BLaER1 (cell line): ENCODE results near the gene IFIT2.

Experiments
- H3K27ac ChIP-seq: shearing (Covaris generic); formaldehyde crosslinking; 2 replicates; pipeline ENCODE4 v1.8.1; 2022
- H3K27me3 ChIP-seq: shearing (Covaris generic); formaldehyde crosslinking; 2 replicates; pipeline ENCODE4 v1.8.1; 2022
- H3K36me3 ChIP-seq: shearing (Covaris generic); formaldehyde crosslinking; 2 replicates; pipeline ENCODE4 v1.8.1; 2022
- H3K4me1 ChIP-seq: shearing (Covaris generic); formaldehyde crosslinking; 2 replicates; pipeline ENCODE4 v1.8.1; 2022
- H3K4me2 ChIP-seq: shearing (Covaris generic); formaldehyde crosslinking; 2 replicates; pipeline ENCODE4 v1.8.1; 2022
- H3K4me3 ChIP-seq: shearing (Covaris generic); formaldehyde crosslinking; 2 replicates; pipeline ENCODE4 v1.8.1; 2022
- H3K9ac ChIP-seq: shearing (Covaris generic); formaldehyde crosslinking; 2 replicates; pipeline ENCODE4 v1.8.1; 2022
- H3K9me3 ChIP-seq: shearing (Covaris generic); formaldehyde crosslinking; 2 replicates; pipeline ENCODE4 v1.8.1; 2022
- H4K20me1 ChIP-seq: shearing (Covaris generic); formaldehyde crosslinking; 2 replicates; pipeline ENCODE4 v1.8.1; 2022
- Cebpa-rat ChIP-seq: shearing (Covaris generic); IDR thresholded peaks from 2 replicates; pipeline ENCODE4 v1.8.1; 2022

IFIT2 gene

GRCh38 chr10:89263531-89263930, 38.3 kb upstream of the IFIT2 start:
- no peak for TF ChIP-seq Cebpa-rat
- no peak overlapping the region for H3K27ac ChIP-seq

GRCh38 chr10:89266721-89267453, 35.0 kb upstream of the IFIT2 start:
- no peak overlapping the region for H3K4me2 ChIP-seq
- H3K27ac ChIP-seq, result no peak overlapping the region

More at GRCh38 chr10:89263531-89263930, 38.3 kb upstream of the IFIT2 start:
- Histone ChIP-seq H3K4me2 (no peak overlapping the region), H3K9me3 (peaks cover 17% of the 10 kb centered on the region), H3K9ac (no peak overlapping the region), H3K4me1 (no peaks in the 10 kb centered on the region), H3K36me3 (no peaks in the 10 kb centered on the region), H4K20me1 (no peaks in the 10 kb centered on the region), H3K27me3 (no peaks in the 10 kb centered on the region), H3K4me3 (no peak overlapping the region)

DNA sequence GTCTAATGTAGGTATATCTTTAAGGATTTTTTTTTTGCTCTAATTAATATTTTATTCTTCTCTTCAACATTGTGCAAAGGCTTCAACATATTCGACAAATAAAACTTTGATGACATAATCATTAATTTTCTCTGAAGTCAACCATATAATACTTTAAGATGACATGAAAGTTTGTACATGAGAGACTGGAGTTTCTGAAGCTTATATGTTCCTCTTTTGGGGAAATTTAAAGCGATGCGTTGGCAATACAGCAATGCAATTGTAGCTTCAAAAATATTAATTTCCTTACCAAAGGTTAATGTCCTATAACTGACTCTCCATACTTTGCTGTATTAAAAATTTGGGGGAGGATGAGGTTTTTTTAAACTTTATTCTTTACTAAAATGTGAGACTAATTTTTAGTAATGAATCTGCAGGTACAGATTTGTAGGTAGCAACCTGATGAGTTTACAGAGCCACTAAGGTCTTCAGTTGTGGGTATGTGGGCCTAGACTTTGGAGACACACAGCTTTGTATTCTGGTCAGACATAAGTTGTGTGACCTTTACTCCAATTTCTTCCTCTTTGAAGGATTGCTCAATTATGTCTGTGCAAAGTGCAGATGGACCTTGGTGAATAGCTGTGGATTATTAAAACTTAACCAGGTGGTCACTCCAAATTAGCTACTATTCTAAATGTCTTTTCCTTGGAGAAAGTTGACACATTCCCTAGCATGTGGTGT, 32.3 kb upstream of the IFIT2 start:
- Histone ChIP-seq H3K4me3 (no peak overlapping the region), H3K36me3 (no peaks in the 10 kb centered on the region), H3K27me3 (no peaks in the 10 kb centered on the region), H3K9ac (no peak overlapping the region), H3K4me2 (no peak overlapping the region), H3K9me3 (peaks cover 5% of the 10 kb centered on the region), H3K4me1 (no peaks in the 10 kb centered on the region), H4K20me1 (no peaks in the 10 kb centered on the region), H3K27ac (no peak overlapping the region)
- no peak for TF ChIP-seq Cebpa-rat

More at GRCh38 chr10:89266721-89267453, 35.0 kb upstream of the IFIT2 start:
- Histone ChIP-seq H3K27me3 (no peaks in the 10 kb centered on the region), H3K9me3 (peaks cover 17% of the 10 kb centered on the region), H3K36me3 (no peaks in the 10 kb centered on the region), H3K4me1 (no peaks in the 10 kb centered on the region), H3K4me3 (no peak overlapping the region), H4K20me1 (no peaks in the 10 kb centered on the region), H3K9ac (no peak overlapping the region)
- no peak for TF ChIP-seq Cebpa-rat

DNA sequence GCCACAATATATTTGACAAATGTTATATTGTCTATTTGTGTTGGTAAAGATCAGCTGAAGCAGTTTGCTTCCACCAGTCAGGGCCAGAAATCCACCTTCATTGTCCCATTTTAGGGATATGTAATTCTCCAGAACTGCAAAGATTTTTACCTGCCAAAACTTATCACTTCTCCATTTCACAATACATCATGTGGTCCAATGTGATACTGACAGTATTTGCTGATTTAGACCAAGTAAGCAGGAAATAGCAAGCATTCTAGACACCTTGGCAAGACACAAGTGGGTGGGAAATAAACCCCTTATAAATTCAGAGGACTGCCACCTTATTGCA, 31.7 kb upstream of the IFIT2 start:
- H3K4me3 ChIP-seq, result no peak overlapping the region
- H3K27ac ChIP-seq, result no peak overlapping the region
- H3K9me3 ChIP-seq, result no peaks in the 10 kb centered on the region
- H4K20me1 ChIP-seq, result no peaks in the 10 kb centered on the region
- H3K4me1 ChIP-seq, result no peaks in the 10 kb centered on the region
- H3K36me3 ChIP-seq, result no peaks in the 10 kb centered on the region
- H3K4me2 ChIP-seq, result no peak overlapping the region
- no peaks in the 10 kb centered on the region for H3K27me3 ChIP-seq
- H3K9ac ChIP-seq, result no peak overlapping the region
- TF ChIP-seq Cebpa-rat, result no peak

DNA sequence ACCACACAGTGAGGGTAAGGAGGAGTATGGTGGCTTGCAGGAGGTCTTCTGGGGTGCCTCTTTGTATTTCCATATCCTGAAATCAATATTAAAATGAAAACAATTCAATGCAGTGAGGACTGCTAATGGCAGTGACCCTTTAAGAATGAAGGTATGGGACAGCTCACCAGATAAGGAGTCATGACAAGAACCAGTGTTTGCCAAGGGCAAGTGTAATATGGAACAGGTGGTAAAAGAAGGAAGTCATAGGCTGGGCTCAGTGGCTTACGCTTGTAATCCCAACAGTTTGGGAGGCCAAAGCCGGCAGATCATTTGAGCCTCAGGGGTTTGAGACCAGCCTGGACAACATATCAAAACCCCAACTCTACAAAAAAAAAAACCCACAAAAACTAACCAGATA, 30.3 kb upstream of the IFIT2 start:
- H4K20me1 ChIP-seq, result no peaks in the 10 kb centered on the region
- H3K4me3 ChIP-seq, result no peak overlapping the region
- H3K27me3 ChIP-seq, result no peaks in the 10 kb centered on the region
- H3K9ac ChIP-seq, result no peak overlapping the region
- H3K27ac ChIP-seq, result no peak overlapping the region
- no peak for TF ChIP-seq Cebpa-rat
- H3K4me2 ChIP-seq, result no peak overlapping the region
- H3K36me3 ChIP-seq, result no peaks in the 10 kb centered on the region
- H3K4me1 ChIP-seq, result no peaks in the 10 kb centered on the region
- H3K9me3 ChIP-seq, result no peaks in the 10 kb centered on the region

DNA sequence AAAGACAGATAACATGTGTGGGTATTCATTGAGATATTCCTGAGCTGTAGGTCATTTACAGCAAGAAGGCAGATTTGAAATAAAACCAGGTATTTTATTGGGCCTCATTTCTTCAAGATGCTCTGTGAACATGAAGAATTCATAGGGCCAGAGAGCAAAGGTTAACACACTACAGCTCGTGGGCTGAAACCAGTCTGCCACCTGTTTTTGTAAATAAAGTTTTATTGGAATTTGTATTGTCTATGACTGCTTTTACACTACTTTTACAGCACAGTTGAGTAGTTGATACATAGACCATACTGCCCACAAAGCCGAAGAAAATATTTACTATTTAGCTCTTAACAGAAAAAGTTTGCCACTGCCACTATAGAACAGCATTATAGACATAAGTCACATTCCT, 28.2 kb upstream of the IFIT2 start:
- Histone ChIP-seq H3K27me3 (no peaks in the 10 kb centered on the region), H3K4me1 (no peaks in the 10 kb centered on the region), H3K9me3 (no peaks in the 10 kb centered on the region), H3K27ac (no peak overlapping the region), H3K4me3 (no peak overlapping the region), H3K9ac (no peak overlapping the region), H3K4me2 (no peak overlapping the region), H4K20me1 (no peaks in the 10 kb centered on the region), H3K36me3 (no peaks in the 10 kb centered on the region)
- no peak for TF ChIP-seq Cebpa-rat

DNA sequence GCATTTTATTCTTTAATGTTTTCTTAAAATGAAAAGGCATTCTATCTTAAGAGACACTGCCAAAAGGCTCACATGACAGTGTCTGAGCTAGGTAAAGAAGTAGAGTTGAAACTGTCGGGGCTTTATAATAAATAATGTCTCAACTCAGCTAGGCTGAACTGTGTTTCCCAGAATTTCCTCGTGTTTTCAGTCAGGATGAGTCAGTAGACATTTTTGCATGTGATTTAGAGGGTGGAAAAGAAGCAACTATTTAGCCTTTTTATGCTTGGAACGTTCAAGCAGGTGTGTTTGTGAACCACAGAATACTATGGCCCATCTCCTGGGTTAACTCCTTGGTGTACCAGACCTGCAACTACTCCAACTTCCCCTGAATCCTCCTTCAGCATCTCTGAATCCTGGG, 26.9 kb upstream of the IFIT2 start:
- no peak for TF ChIP-seq Cebpa-rat
- Histone ChIP-seq H3K27ac (no peak overlapping the region), H3K4me3 (no peak overlapping the region), H3K36me3 (no peaks in the 10 kb centered on the region), H3K9me3 (no peaks in the 10 kb centered on the region), H3K4me2 (no peak overlapping the region), H4K20me1 (no peaks in the 10 kb centered on the region), H3K4me1 (no peaks in the 10 kb centered on the region), H3K27me3 (no peaks in the 10 kb centered on the region), H3K9ac (no peak overlapping the region)

- Histone ChIP-seq H3K9ac (no peak overlapping the region), H3K9me3 (no peaks in the 10 kb centered on the region), H3K36me3 (no peaks in the 10 kb centered on the region), H3K27me3 (no peaks in the 10 kb centered on the region), H3K4me1 (no peaks in the 10 kb centered on the region), H4K20me1 (no peaks in the 10 kb centered on the region), H3K27ac (no peak overlapping the region), H3K4me3 (no peak overlapping the region), H3K4me2 (no peak overlapping the region)
- TF ChIP-seq Cebpa-rat, result no peak
These were observed 26.5 kb upstream of the IFIT2 start for GRCh38 chr10:89275383-89275782.

DNA sequence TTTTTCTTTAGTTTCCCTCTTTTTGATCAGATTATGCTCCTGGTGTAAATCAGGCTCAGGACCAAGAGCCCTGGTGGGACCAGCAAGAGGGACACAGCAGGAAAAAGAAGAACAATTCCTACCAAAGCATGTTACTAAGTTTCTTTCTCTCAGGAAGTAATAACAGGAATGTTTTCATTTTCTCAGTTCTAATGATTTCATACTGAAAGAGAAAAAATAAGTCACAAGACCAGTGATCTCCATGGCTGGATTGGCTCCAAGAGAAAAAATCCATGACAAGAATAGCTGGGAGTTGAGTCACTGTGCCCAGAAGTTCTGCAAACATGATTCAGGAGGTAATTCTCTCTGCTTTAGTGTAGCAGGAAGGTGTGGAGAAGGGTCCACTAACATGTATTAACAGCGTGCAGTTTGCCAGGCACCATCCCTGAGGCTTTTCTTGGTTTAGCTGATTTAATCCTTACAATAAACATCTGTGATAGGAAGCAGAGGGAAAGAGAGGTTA, 23.8 kb upstream of the IFIT2 start:
- H3K9me3 ChIP-seq, result no peaks in the 10 kb centered on the region
- H3K9ac ChIP-seq, result no peak overlapping the region
- H3K4me3 ChIP-seq, result no peak overlapping the region
- H3K36me3 ChIP-seq, result no peaks in the 10 kb centered on the region
- no peaks in the 10 kb centered on the region for H4K20me1 ChIP-seq
- TF ChIP-seq Cebpa-rat, result no peak
- H3K4me1 ChIP-seq, result no peaks in the 10 kb centered on the region
- H3K4me2 ChIP-seq, result no peak overlapping the region
- H3K27ac ChIP-seq, result no peak overlapping the region
- H3K27me3 ChIP-seq, result no peaks in the 10 kb centered on the region

DNA sequence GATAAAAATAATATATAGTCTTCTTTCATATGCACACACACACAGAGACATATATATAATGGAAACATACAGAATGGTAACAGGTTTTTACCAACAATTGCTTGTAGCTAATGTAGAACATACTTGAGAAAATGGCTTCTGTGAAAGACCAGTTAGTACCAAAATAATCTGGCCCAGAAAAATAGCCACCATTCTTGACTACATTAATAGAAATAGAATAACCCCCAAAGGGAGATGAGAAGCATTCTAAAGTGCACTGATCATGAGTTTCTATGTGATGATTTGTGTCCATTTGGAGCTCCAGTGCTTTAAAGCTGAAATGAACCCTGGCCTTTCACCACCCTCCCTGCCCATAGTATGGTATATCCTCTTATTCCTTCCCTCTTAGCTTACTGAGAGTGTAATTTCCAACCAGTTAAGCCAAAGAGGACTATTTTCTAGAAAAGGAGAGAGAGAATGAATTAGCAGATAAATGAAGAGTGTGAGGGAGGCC, 22.9 kb upstream of the IFIT2 start:
- H3K4me1 ChIP-seq, result no peaks in the 10 kb centered on the region
- no peak for TF ChIP-seq Cebpa-rat
- no peaks in the 10 kb centered on the region for H3K9me3 ChIP-seq
- H3K4me3 ChIP-seq, result no peak overlapping the region
- H3K4me2 ChIP-seq, result no peak overlapping the region
- H3K9ac ChIP-seq, result no peak overlapping the region
- no peaks in the 10 kb centered on the region for H3K27me3 ChIP-seq
- H3K36me3 ChIP-seq, result no peaks in the 10 kb centered on the region
- H3K27ac ChIP-seq, result no peak overlapping the region
- no peaks in the 10 kb centered on the region for H4K20me1 ChIP-seq
